Measurements from ENCODE around the gene PIP4K2B. TPM values are rescaled to one million over a fixed set of nuclear protein-coding genes. Genes with fewer than 3 reads are reported as not detected.

Gene PIP4K2B
- total and polyA plus RNA-seq, 2 of the 8 experiments (the other 6 are each of a cell fraction or from before 2014, with no cell fraction given), result 21.5 to 57.8 TPM

- TF ChIP-seq KDM1A (IDR thresholded peaks at IDR 0.05; ENCODE audit: borderline replicate concordance, low read length) (no peak), SRF (IDR thresholded peaks at IDR 0.05; ENCODE audit: low read depth, low read length) (no peak), RAD21 (IDR thresholded peaks at IDR 0.05 in 1 of 2, conservative IDR thresholded peaks at IDR 0.05 in 1 of 2; ENCODE audit: low read depth in 2 of 2, low read length in 2 of 2) (no peak)
Observed at GRCh38 chr17:38768417-38768816, 30.9 kb downstream of the PIP4K2B start (continued).

Data from H1 (cell line).